ENCODE results near the gene S100A7A. TPM values are rescaled to one million over a fixed set of nuclear protein-coding genes. Genes with fewer than 3 reads are reported as not detected.

Gene S100A7A
- total RNA-seq, 1 experiment from 2014 or later: not detected

- H3K9me3 ChIP-seq (ENCODE audit: control insufficient read depth, insufficient read depth, low read depth, low read length): no peaks in the 10 kb centered on the region
- in situ Hi-C loops (cut with HindIII; ENCODE audit: low pct_unique_long_range_greater_than_20kb, low sequenced_read_pairs): no loop called here
- ATAC-seq (no peak), DNase-seq (ENCODE audit: low read depth, low spot score) (no peak)
- peaks cover 20% of the 10 kb centered on the region for H3K27me3 ChIP-seq (ENCODE audit: control insufficient read depth, insufficient read depth, low read length)
- intact Hi-C loops (cut with micrococcal nuclease; ENCODE audit: unreplicated experiment): loop anchor here (10.0 kb wide), 1 partner anchor 91 kb away; no protein-coding TSS in a partner anchor
- H3K36me3 ChIP-seq (ENCODE audit: control insufficient read depth, insufficient read depth, low read length): no peaks in the 10 kb centered on the region
- ChIA-PET POLR2A (no interaction called here), CTCF (no interaction called here)
- no TSS peak for BruUV-seq (replicated peaks)
- H3K27ac ChIP-seq (ENCODE audit: low read length): no peak overlapping the region
- no peak for TF ChIP-seq POLR2AphosphoS5 (IDR thresholded peaks at IDR 0.05; ENCODE audit: low read depth, low read length)
- H3K4me3 ChIP-seq (ENCODE audit: low read depth in 2 of 2, low read length in 2 of 2): no peak overlapping the region
- H3K4me1 ChIP-seq (ENCODE audit: control insufficient read depth, insufficient read depth, low read length): no peaks in the 10 kb centered on the region
These were observed 12.8 kb upstream of the S100A7A start for GRCh38 chr1:153403421-153404085.

GRCh38 chr1:153404086-153404635, 12.2 kb upstream of the S100A7A start:
- POLR2A ChIA-PET: no interaction called here
- Histone ChIP-seq H3K4me1 (ENCODE audit: control insufficient read depth, insufficient read depth, low read length) (no peaks in the 10 kb centered on the region), H3K9me3 (ENCODE audit: control insufficient read depth, insufficient read depth, low read depth, low read length) (no peaks in the 10 kb centered on the region), H3K36me3 (ENCODE audit: control insufficient read depth, insufficient read depth, low read length) (no peaks in the 10 kb centered on the region), H3K27ac (ENCODE audit: low read length) (no peak overlapping the region), H3K4me3 (ENCODE audit: low read depth in 2 of 2, low read length in 2 of 2) (no peak overlapping the region), H3K27me3 (ENCODE audit: control insufficient read depth, insufficient read depth, low read length) (peaks cover 20% of the 10 kb centered on the region)
- DNase-seq (ENCODE audit: low read depth, low spot score): no peak
- in situ Hi-C loops (cut with HindIII; ENCODE audit: low pct_unique_long_range_greater_than_20kb, low sequenced_read_pairs): no loop called here
- BruUV-seq (replicated peaks): no TSS peak
- CTCF ChIA-PET: interaction anchor here (0.7 kb wide), 1 partner anchor 91 kb away, joined by 3 read pairs; no protein-coding TSS in a partner anchor
- ATAC-seq: no peak
- intact Hi-C loops (cut with micrococcal nuclease; ENCODE audit: unreplicated experiment): loop anchor here (10.0 kb wide), 1 partner anchor 91 kb away; no protein-coding TSS in a partner anchor
- no peak for TF ChIP-seq TCF7L2 (IDR thresholded peaks at IDR 0.05; ENCODE audit: low read depth, low read length)
- TF ChIP-seq POLR2AphosphoS5 (IDR thresholded peaks at IDR 0.05; ENCODE audit: low read depth, low read length): no peak
- no peak for TF ChIP-seq CTCF (IDR thresholded peaks at IDR 0.05)
- no peak for TF ChIP-seq REST (IDR thresholded peaks at IDR 0.05; ENCODE audit: insufficient read depth in 1 of 2, low read depth in 2 of 2, low read length in 1 of 2)
- no peak for TF ChIP-seq SIN3A (IDR thresholded peaks at IDR 0.05; ENCODE audit: borderline replicate concordance, insufficient read depth, low read depth, low read length)

- intact Hi-C loops (cut with micrococcal nuclease; ENCODE audit: unreplicated experiment): loop anchor here (10.0 kb wide), 1 partner anchor 90 kb away; no protein-coding TSS in a partner anchor
- in situ Hi-C loops (cut with HindIII; ENCODE audit: low pct_unique_long_range_greater_than_20kb, low sequenced_read_pairs): no loop called here
- CTCF ChIA-PET: interaction anchor here (0.7 kb wide), 1 partner anchor 91 kb away, joined by 3 read pairs; no protein-coding TSS in a partner anchor
- peaks cover 20% of the 10 kb centered on the region for H3K27me3 ChIP-seq (ENCODE audit: control insufficient read depth, insufficient read depth, low read length)
- DNase-seq (ENCODE audit: low read depth, low spot score) (peak; percentile 8), ATAC-seq (peak; percentile 74; the same call in 1 of the 2 replicates)
- no peaks in the 10 kb centered on the region for H3K4me1 ChIP-seq (ENCODE audit: control insufficient read depth, insufficient read depth, low read length)
- peak; percentile 84 for TF ChIP-seq CTCF (IDR thresholded peaks at IDR 0.05)
- TF ChIP-seq REST (IDR thresholded peaks at IDR 0.05; ENCODE audit: insufficient read depth in 1 of 2, low read depth in 2 of 2, low read length in 1 of 2): no peak
- TF ChIP-seq POLR2AphosphoS5 (IDR thresholded peaks at IDR 0.05; ENCODE audit: low read depth, low read length): no peak
- no peak for TF ChIP-seq SIN3A (IDR thresholded peaks at IDR 0.05; ENCODE audit: borderline replicate concordance, insufficient read depth, low read depth, low read length)
- no peak for TF ChIP-seq TCF7L2 (IDR thresholded peaks at IDR 0.05; ENCODE audit: low read depth, low read length)
- H3K4me3 ChIP-seq (ENCODE audit: low read depth in 2 of 2, low read length in 2 of 2): no peak overlapping the region
- no peaks in the 10 kb centered on the region for H3K36me3 ChIP-seq (ENCODE audit: control insufficient read depth, insufficient read depth, low read length)
- no peaks in the 10 kb centered on the region for H3K9me3 ChIP-seq (ENCODE audit: control insufficient read depth, insufficient read depth, low read depth, low read length)
- no peak overlapping the region for H3K27ac ChIP-seq (ENCODE audit: low read length)
- BruUV-seq (replicated peaks): no TSS peak
- POLR2A ChIA-PET: no interaction called here
These were observed 11.6 kb upstream of the S100A7A start for GRCh38 chr1:153404768-153405167.

All from Panc1 (cell line).